Activated naive CD8-positive, alpha-beta T cell (primary cell): ENCODE data around the gene ZPLD1.

Source experiments
- H3K27ac Mint-ChIP-seq: one replicate; pipeline ENCODE4 v1.8.0; 2021; ENCODE audit warnings: mixed read lengths
- H3K27me3 Mint-ChIP-seq: one replicate; pipeline ENCODE4 v1.8.0; 2021; ENCODE audit warnings: mixed read lengths
- H3K36me3 Mint-ChIP-seq: one replicate; pipeline ENCODE4 v1.8.0; 2021; ENCODE audit warnings: mixed read lengths
- H3K4me1 Mint-ChIP-seq: one replicate; pipeline ENCODE4 v1.8.0; 2021; ENCODE audit warnings: low read depth, mixed read lengths
- H3K4me3 Mint-ChIP-seq: one replicate; pipeline ENCODE4 v1.8.0; 2021; ENCODE audit warnings: mild to moderate bottlenecking, mixed read lengths
- H3K9me3 Mint-ChIP-seq: one replicate; pipeline ENCODE4 v1.8.0; 2021; ENCODE audit warnings: low read depth, mixed read lengths

ZPLD1 gene

DNA sequence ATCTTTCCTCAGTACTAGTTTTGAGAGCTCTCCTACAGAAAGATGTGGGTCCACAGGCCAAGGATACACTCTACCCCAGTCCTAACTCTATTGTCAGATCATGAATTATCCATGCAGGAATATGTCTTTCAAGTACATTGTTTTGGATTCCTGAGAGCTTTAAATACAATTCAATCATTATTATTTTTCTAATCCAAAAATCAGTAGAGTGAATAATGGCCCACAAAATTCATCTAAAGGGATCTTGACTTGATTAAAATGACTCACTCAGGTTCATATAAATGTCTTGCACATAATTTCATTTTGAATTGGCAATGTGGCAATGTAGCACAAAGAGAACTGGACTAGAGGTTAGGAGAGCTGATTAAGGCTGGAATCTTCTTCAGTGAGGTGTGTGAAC is 93.9 kb downstream of the ZPLD1 start:
- H3K36me3 Mint-ChIP-seq: no peaks in the 10 kb centered on the region
- no peak overlapping the region for H3K4me3 Mint-ChIP-seq
- peaks cover 1% of the 10 kb centered on the region for H3K27me3 Mint-ChIP-seq
- no peak overlapping the region for H3K27ac Mint-ChIP-seq
- peaks cover 3% of the 10 kb centered on the region for H3K4me1 Mint-ChIP-seq
- H3K9me3 Mint-ChIP-seq: no peaks in the 10 kb centered on the region
